ENCODE measurements around the gene IPMK.
"Not testable (repeated sequence)": the region's sequence is repeated elsewhere in the genome, so short reads cannot be mapped to it uniquely, and the experiment has no call there.

Gene IPMK

DNA sequence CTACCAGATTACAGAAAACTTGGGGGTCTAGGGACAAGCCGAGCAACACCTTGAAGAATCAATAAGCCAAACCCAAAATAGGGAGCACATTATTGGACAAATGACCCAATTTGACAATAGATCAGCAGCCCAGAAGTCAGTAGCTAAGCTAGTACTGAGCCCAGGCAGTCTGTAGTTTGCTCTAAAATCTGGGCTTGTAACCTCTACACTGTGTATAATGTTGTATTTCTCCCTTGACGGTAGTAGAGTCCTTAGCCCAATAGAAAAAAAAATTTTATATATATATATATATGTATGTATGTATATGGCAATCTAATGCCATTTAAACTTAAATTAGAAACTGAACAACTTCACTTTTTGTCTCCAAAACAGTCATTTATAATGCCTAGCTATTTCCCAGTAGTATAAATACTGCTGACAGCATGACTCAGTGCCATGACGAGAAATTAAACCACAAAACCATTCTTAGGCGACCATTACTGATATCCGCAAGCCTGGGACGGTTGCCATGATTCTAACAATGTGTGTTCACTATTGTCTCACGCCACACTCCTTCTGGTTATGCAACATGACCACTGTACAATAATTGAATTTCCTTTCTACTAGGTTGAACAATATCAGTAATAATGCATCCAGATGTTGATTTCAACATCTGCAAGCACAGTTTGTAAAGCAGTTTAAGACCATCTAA, 110.5 kb downstream of the IPMK start:
- in situ Hi-C loops (cut with HindIII; ENCODE audit: low sequenced_read_pairs) = no loop called here

GRCh38 chr10:58155941-58156340, 111.8 kb downstream of the IPMK start:
- in situ Hi-C loops (cut with HindIII; ENCODE audit: low sequenced_read_pairs) = not testable (repeated sequence)

GRCh38 chr10:58153751-58154150, 113.9 kb downstream of the IPMK start:
- in situ Hi-C loops (cut with HindIII; ENCODE audit: low sequenced_read_pairs) = no loop called here

DNA sequence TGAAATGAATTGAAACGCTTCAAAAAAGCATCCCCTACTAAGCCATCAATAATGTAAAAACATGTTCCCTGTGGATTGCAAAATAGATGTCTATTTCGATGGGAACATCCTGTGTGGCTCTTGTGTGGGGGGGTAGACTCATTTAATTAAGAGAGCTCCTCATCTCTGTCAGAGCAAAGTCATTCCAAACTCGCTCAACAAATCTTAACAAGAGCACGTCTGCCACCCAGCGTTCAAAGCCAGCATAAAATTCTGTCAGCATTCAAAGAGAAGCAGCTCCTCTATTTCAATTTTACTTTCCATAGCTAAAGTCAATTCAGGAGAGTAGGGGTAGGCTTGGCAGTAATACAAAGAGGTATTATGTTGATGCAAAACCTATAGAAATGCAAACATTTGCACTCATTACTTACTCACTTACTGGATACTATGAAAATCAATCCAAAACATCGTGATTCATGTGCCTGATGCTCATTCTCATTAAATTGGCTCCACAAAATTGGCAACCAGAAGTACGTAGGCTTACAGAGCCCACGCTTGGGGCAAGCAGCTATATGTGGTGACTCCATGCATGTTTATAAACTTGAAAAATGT, 114.9 kb downstream of the IPMK start:
- in situ Hi-C loops (cut with HindIII; ENCODE audit: low sequenced_read_pairs) = no loop called here

DNA sequence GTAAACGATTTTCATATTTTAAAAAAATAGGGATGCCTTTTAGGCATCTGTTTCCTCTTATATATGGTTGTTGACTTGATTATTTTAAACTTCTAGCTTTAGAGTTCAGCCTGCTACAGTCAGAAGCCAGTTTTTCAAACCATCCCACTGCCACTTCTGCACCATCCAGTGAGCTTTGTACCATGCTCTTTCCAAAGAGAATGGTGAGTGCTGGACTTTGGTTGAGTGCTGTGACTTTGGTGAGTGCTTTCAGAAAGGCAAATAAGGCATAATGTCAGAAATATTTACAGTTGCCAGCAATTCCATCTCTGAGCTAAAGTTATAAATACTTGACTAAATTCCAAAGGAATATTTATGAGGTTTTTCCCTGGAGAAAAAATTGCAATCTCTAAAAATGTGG, 117.4 kb downstream of the IPMK start:
- in situ Hi-C loops (cut with HindIII; ENCODE audit: low sequenced_read_pairs) = no loop called here

DNA sequence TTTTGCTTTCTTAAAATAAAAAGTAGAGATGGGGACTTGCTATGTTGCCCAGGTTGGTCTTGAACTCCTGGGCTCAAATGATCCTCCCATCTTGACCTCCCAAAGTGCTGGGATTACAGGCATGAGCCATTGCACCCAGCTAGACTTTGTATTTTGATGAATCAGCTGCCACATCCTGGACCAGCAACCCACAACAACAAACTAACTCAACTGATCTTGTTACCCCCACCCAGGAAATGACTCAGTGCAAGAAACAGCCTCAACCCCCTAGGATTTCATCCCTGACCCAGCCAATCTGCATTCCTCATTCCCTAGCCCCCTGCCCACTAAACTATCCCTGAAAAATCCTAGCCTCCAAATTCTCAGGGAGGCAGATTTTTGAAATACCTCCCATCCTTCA, 123.8 kb downstream of the IPMK start:
- in situ Hi-C loops (cut with HindIII; ENCODE audit: low sequenced_read_pairs) = no loop called here
